GM18858 (cell line): ENCODE measurements around the gene MRPL40.

Source experiments
- ATAC-seq: cut with Tn5 transposase; IDR thresholded peaks from one replicate; pipeline ENCODE4 v1.9.1; 2021; ENCODE audit not compliant: unreplicated experiment

The MRPL40 gene

DNA sequence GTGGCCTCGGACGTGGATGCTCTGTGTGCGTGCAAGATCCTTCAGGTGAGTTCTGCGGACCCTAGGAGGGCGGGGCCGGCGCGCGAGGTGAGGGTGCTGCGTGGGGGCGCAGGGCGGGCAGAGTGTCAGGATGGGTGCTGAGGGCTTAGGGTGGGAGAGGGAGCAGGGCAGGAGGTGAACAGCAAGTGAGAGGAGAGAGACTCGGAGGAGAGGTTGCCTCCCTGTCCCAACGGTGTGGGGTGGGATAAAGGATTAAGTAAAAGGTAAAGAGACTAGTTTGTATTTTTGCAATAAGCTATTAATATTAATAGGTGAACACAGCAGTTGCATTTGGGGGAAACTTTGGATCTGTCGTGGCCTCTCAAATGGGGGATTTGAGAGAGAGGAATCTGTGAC, 47.8 kb downstream of the MRPL40 start:
- ATAC-seq, result no peak

DNA sequence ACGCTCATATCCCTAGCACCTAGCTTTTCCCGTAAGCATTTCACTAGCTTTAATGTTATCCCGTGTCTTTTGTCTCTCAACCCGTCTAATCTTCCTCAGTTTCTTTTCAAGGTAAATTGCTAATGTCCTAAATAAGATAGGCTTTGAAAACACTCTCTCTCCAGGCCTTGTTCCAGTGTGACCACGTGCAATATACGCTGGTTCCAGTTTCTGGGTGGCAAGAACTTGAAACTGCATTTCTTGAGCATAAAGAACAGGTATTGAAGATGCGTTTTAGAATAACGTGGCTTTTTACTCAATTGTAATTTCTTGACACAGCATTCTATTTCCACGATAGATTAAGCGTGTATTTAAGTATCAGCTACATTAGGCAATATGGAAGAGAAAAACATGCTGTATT, 48.4 kb downstream of the MRPL40 start:
- no peak for ATAC-seq

DNA sequence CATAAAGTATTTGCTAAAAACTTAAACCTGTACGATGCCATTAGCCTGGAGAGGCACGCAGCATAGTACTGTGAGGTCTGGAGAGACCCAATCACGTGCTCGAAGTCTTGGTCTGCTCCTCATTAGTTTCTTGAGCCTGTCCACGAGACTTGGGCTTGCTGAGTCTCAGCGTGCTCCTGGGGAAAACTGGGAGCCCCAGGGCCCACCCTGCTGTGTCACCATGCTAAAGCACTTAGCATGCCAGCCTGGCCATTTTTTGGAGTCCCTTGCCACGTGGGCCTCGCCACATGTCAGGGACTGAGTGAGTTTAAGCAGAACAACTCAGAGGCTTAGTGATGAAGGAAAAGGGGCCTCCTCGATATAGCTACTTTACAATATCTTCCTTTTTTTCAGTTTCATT, 50.0 kb downstream of the MRPL40 start:
- no peak for ATAC-seq

DNA sequence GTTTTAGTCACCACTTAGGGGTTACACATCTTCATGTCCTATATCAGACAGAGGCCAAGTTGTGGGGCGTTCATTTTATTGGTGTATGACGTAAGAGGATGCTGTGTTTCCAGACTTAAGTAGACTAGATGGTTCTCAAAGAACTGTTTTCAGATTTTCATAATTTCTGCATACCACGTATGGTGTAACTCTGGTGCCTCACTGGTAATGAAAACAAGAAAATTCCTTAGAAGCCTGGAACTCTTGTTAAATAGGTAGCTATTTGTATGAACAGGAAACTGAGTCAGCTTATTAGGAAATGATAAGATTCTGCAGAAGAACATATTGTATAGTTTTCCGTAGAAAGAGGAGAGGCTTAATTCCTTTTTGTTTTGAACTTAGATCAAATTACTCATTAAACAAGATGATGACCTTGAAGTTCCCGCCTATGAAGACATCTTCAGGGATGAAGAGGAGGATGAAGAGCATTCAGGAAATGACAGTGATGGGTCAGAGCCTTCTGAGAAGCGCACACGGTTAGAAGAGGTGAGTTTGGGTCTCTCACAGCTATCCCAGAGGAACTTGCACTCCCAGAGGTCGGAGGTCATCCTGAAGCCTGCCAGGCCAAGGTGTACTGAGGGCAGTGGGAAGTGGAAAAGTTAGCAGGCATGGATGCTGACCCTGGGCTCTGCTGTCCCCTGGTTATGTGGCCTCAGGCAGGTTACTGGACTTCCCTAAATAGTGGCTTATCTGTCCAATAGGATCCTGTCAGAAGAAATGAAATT, 51.3 kb downstream of the MRPL40 start:
- ATAC-seq, result no peak
